ENCODE data around the gene YES1. TPM values are rescaled to one million over a fixed set of nuclear protein-coding genes. Genes with fewer than 3 reads are reported as not detected.
A peak's percentile ranks its signal among the peaks of the same experiment; 100 is the strongest.
"Not testable (repeated sequence)": the region's sequence is repeated elsewhere in the genome, so short reads cannot be mapped to it uniquely, and the experiment has no call there.

YES1 gene
- total and polyA plus RNA-seq, 5 experiments from 2014 or later: 0.68 to 17.9 (median 3.3) TPM

- H3K27ac Mint-ChIP-seq: peak overlapping the region in 2 of 10 donors; percentile 64 to 75
- peak in 5 of 10 donors; percentile 4 to 61 (median 51) for DNase-seq
- H3K36me3 Mint-ChIP-seq: peaks cover 0 to 56% (median 5%) of the 10 kb centered on the region in 3 donors
These were observed 70.0 kb downstream of the YES1 start for GRCh38 chr18:741931-742512.

GRCh38 chr18:732371-732770 lies 79.7 kb downstream of the YES1 start:
- peaks cover 0 to 75% (median 24%) of the 10 kb centered on the region in 3 donors for H3K36me3 Mint-ChIP-seq

More at GRCh38 chr18:741931-742512, 70.0 kb downstream of the YES1 start:
- H3K4me1 Mint-ChIP-seq: peaks cover 0 to 2% (median 1%) of the 10 kb centered on the region in 4 donors
- POLR2A ChIA-PET: interaction anchor here (1.5 to 1.9 kb wide), 2 partner anchors 29 to 89 kb away, joined by 3 to 11 read pairs; no protein-coding TSS in a partner anchor
- H3K27me3 Mint-ChIP-seq: no peaks in the 10 kb centered on the region
- peak; percentile 67 to 73 for ATAC-seq
- no peaks in the 10 kb centered on the region for H3K9me3 Mint-ChIP-seq
- H3K4me3 Mint-ChIP-seq: no peak overlapping the region

GRCh38 chr18:731185-731584 lies 80.9 kb downstream of the YES1 start:
- POLR2A ChIA-PET: no interaction called here
- no peak overlapping the region for H3K4me3 Mint-ChIP-seq
- no peaks in the 10 kb centered on the region for H3K9me3 Mint-ChIP-seq
- peaks cover 0 to 3% (median 0%) of the 10 kb centered on the region in 4 donors for H3K4me1 Mint-ChIP-seq
- peak overlapping the region in 2 of 10 donors; percentile 13 to 52 for H3K27ac Mint-ChIP-seq
- H3K27me3 Mint-ChIP-seq: no peaks in the 10 kb centered on the region
- H3K36me3 Mint-ChIP-seq: peaks cover 0 to 71% (median 20%) of the 10 kb centered on the region in 3 donors
- ATAC-seq (no peak), DNase-seq (no peak)

More at GRCh38 chr18:732371-732770, 79.7 kb downstream of the YES1 start:
- DNase-seq (no peak), ATAC-seq (no peak)
- peak overlapping the region in 1 of 10 donors; percentile 59 for H3K27ac Mint-ChIP-seq
- POLR2A ChIA-PET: no interaction called here
- H3K4me3 Mint-ChIP-seq: no peak overlapping the region
- H3K4me1 Mint-ChIP-seq: peaks cover 0 to 3% (median 0%) of the 10 kb centered on the region in 4 donors
- H3K9me3 Mint-ChIP-seq: no peaks in the 10 kb centered on the region
- H3K27me3 Mint-ChIP-seq: no peaks in the 10 kb centered on the region

GRCh38 chr18:730692-731091 lies 81.3 kb downstream of the YES1 start:
- Mint-ChIP-seq H3K4me1 (peaks cover 0 to 3% (median 0%) of the 10 kb centered on the region in 4 donors), H3K27ac (peak overlapping the region in 2 of 10 donors; percentile 13 to 36), H3K27me3 (no peaks in the 10 kb centered on the region), H3K9me3 (no peaks in the 10 kb centered on the region), H3K4me3 (no peak overlapping the region), H3K36me3 (peaks cover 0 to 69% (median 15%) of the 10 kb centered on the region in 3 donors)
- POLR2A ChIA-PET: no interaction called here
- DNase-seq (no peak), ATAC-seq (no peak)

GRCh38 chr18:730120-730519 lies 81.9 kb downstream of the YES1 start:
- peaks cover 0 to 67% (median 13%) of the 10 kb centered on the region in 3 donors for H3K36me3 Mint-ChIP-seq
- not testable (repeated sequence) for ATAC-seq, H3K27me3 Mint-ChIP-seq, H3K27ac Mint-ChIP-seq, H3K9me3 Mint-ChIP-seq, DNase-seq, H3K4me3 Mint-ChIP-seq, H3K4me1 Mint-ChIP-seq
- POLR2A ChIA-PET: interaction anchor here (0.6 kb wide), 1 partner anchor 31 kb away, joined by 4 read pairs; no protein-coding TSS in a partner anchor

- Mint-ChIP-seq H3K9me3 (no peaks in the 10 kb centered on the region), H3K4me3 (no peak overlapping the region), H3K27ac (peak overlapping the region in 2 of 10 donors; percentile 40 to 65), H3K36me3 (peaks cover 0 to 52% (median 12%) of the 10 kb centered on the region in 3 donors), H3K4me1 (peaks cover 0 to 2% (median 0%) of the 10 kb centered on the region in 4 donors), H3K27me3 (no peaks in the 10 kb centered on the region)
- no peak for DNase-seq
- no peak for ATAC-seq
- POLR2A ChIA-PET: no interaction called here
These were observed 86.4 kb downstream of the YES1 start for GRCh38 chr18:725646-726045.

GRCh38 chr18:723541-724080 lies 88.4 kb downstream of the YES1 start:
- H3K27ac Mint-ChIP-seq: no peak overlapping the region
- DNase-seq: no peak
- POLR2A ChIA-PET: no interaction called here

GRCh38 chr18:717003-717402 lies 95.0 kb downstream of the YES1 start:
- peaks cover 0 to 4% (median 0%) of the 10 kb centered on the region in 4 donors for H3K4me1 Mint-ChIP-seq
- no peak for ATAC-seq
- no peaks in the 10 kb centered on the region for H3K27me3 Mint-ChIP-seq
- DNase-seq: no peak
- peak overlapping the region in 3 of 10 donors; percentile 0 to 30 (median 8) for H3K27ac Mint-ChIP-seq
- POLR2A ChIA-PET: no interaction called here
- peaks cover 0 to under 1% (median 0%) of the 10 kb centered on the region in 3 donors for H3K36me3 Mint-ChIP-seq
- peaks cover 0 to 2% (median 0%) of the 10 kb centered on the region in 9 donors for H3K9me3 Mint-ChIP-seq
- H3K4me3 Mint-ChIP-seq: no peak overlapping the region

More at GRCh38 chr18:723541-724080, 88.4 kb downstream of the YES1 start:
- Mint-ChIP-seq H3K36me3 (peaks cover 0 to 42% (median 9%) of the 10 kb centered on the region in 3 donors), H3K4me1 (peaks cover 0 to 2% (median 0%) of the 10 kb centered on the region in 4 donors), H3K27me3 (no peaks in the 10 kb centered on the region), H3K4me3 (no peak overlapping the region), H3K9me3 (no peaks in the 10 kb centered on the region)
- ATAC-seq: no peak

- peaks cover 0 to 2% (median 0%) of the 10 kb centered on the region in 9 donors for H3K9me3 Mint-ChIP-seq
- peaks cover 0 to 2% (median 0%) of the 10 kb centered on the region in 5 donors for H3K27me3 Mint-ChIP-seq
- no peaks in the 10 kb centered on the region for H3K36me3 Mint-ChIP-seq
- peak overlapping the region in 1 of 10 donors; percentile 20 for H3K27ac Mint-ChIP-seq
- no peak for DNase-seq
- POLR2A ChIA-PET: interaction anchor here (1.0 kb wide), 1 partner anchor 115 kb away, joined by 3 read pairs; no protein-coding TSS in a partner anchor
- H3K4me3 Mint-ChIP-seq: no peak overlapping the region
- ATAC-seq: no peak
- H3K4me1 Mint-ChIP-seq: peaks cover 4 to 13% (median 11%) of the 10 kb centered on the region in 4 donors
These were observed 96.4 kb downstream of the YES1 start for GRCh38 chr18:715626-716025.

- H3K27me3 Mint-ChIP-seq: peaks cover 0 to 2% (median 0%) of the 10 kb centered on the region in 5 donors
- peak in 1 of 2 donors; percentile 4 for ATAC-seq
- peaks cover 16 to 37% (median 29%) of the 10 kb centered on the region in 4 donors for H3K4me1 Mint-ChIP-seq
- peak in 3 of 10 donors; percentile 11 to 39 (median 12) for DNase-seq
- peak overlapping the region in 8 of 10 donors; percentile 37 to 82 (median 62) for H3K27ac Mint-ChIP-seq
- POLR2A ChIA-PET: interaction anchor here (0.6 to 4.0 kb wide), 6 partner anchors 29 to 555 kb away, joined by 3 to 20 read pairs (median 5); partner anchors contain the start of genes THOC1, USP14 and YES1
- peaks cover 0 to 2% (median 0%) of the 10 kb centered on the region in 9 donors for H3K9me3 Mint-ChIP-seq
- H3K36me3 Mint-ChIP-seq: peaks cover 0 to 7% (median 4%) of the 10 kb centered on the region in 3 donors
- H3K4me3 Mint-ChIP-seq: peak overlapping the region; percentile 54 to 91 (median 70)
These were observed 98.9 kb downstream of the YES1 start for GRCh38 chr18:713135-713490.

GRCh38 chr18:712401-713134 lies 99.5 kb downstream of the YES1 start, which contains the start of gene ENOSF1:
TSS of gene ENOSF1 (minus strand) at chr18:712630. CDS start at chr18:712587, 43 bp downstream.
- DNase-seq (peak; percentile 64 to 88 (median 80)), ATAC-seq (peak; percentile 77 to 82)
- Mint-ChIP-seq H3K36me3 (peaks cover 0 to 7% (median 4%) of the 10 kb centered on the region in 3 donors), H3K4me3 (peak within 1 kb of the TSS; percentile 83 to 97 (median 91)), H3K9me3 (peaks cover 0 to 2% (median 0%) of the 10 kb centered on the region in 9 donors), H3K27ac (peak within 1 kb of the TSS; percentile 93 to 99 (median 97)), H3K4me1 (peaks cover 18 to 39% (median 30%) of the 10 kb centered on the region in 4 donors), H3K27me3 (peaks cover 0 to 2% (median 0%) of the 10 kb centered on the region in 5 donors)
- POLR2A ChIA-PET: interaction anchor here (0.6 to 4.0 kb wide), 7 partner anchors 30 to 554 kb away, joined by 3 to 20 read pairs (median 5); partner anchors contain the start of genes THOC1, USP14 and YES1

Measured in naive thymus-derived CD8-positive, alpha-beta T cell (primary cell).